ENCODE results near the gene GRM4.

- TF ChIP-seq CTCF (conservative IDR thresholded peaks at IDR 0.05; ENCODE audit: low read length) (no peak), EZH2phosphoT487 (IDR thresholded peaks at IDR 0.05; ENCODE audit: borderline replicate concordance) (no peak)
These were observed 127.9 kb downstream of the GRM4 start for GRCh38 chr6:34018026-34018425.
